Tibial nerve (tissue), 4 donors: ENCODE data around the gene RAB40B.

Source experiments
- CTCF ChIP-seq, 5 experiments: fragments of 200-600 bp in 3 of 5; fragments of 450-650 bp in 2 of 5; sonication (generic) in 3 of 5; IDR thresholded peaks; one replicate each; pipeline ENCODE4 v1.5.1; 2016 to 2019; ENCODE audit warnings: antibody characterized with exemption in 5 of 5, mild to moderate bottlenecking in 3 of 5, moderate library complexity in 2 of 5
- EP300 ChIP-seq, 2 donors: sonication (generic); formaldehyde crosslinking; IDR thresholded peaks; one replicate each; pipeline ENCODE4 v1.6.1; 2017; ENCODE audit warnings: antibody characterized with exemption in 2 of 2, mild to moderate bottlenecking in 1 of 2

DNA sequence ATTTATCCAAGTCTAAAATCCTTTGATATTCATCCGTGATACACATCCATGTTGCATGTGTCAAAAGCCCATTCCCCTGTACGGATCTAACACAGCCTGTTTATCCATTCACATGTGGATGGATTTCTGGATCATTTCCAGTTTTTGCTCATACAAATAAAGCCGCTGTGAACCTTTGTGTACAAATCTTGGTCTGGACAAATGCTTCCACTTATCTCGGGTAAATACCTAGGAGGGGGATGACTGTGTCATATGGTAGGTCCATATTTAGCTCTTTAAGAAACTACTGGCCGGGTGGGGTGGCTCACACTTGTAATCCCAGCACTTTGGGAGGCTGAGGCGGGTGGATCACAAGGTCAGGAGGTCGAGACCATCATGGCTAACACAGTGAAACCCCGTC lies 47.0 kb upstream of the RAB40B start:
- TF ChIP-seq EP300 (IDR thresholded peaks at IDR 0.05) (no peak), CTCF (IDR thresholded peaks at IDR 0.05) (no peak)
